Lung (tissue), 12 donors: ENCODE measurements around the gene ABHD5. TPM values are rescaled to one million over a fixed set of nuclear protein-coding genes. Genes with fewer than 3 reads are reported as not detected.

Experiments used
- ATAC-seq: fragments of 200-7000 bp; cut with Tn5 transposase; one replicate; pipeline ENCODE4 v1.9.1; 2020; ENCODE audit warnings: moderate number of reproducible peaks; ENCODE audit not compliant: insufficient read depth, low FRiP score
- DNase-seq, 3 donors: peaks; one replicate each; pipeline ENCODE4 v3.0.0-alpha.2; 2013 to 2017
- H3K27ac ChIP-seq, 2 donors: one replicate each; pipeline ENCODE4 v1.5.1; 2013; ENCODE audit warnings: mild to moderate bottlenecking in 2 of 2, moderate library complexity in 2 of 2, control low read depth in 1 of 2, inconsistent platforms in 1 of 2, low read depth in 1 of 2, low read length in 1 of 2
- H3K27me3 ChIP-seq, 3 donors: one replicate each; pipeline ENCODE4 v1.5.1; 2013; ENCODE audit warnings: low read length in 2 of 3; ENCODE audit not compliant: control insufficient read depth in 3 of 3, insufficient read depth in 3 of 3
- H3K36me3 ChIP-seq, 4 donors: one replicate each; pipeline ENCODE4 v1.5.1; 2013; ENCODE audit warnings: low read length in 4 of 4, mild to moderate bottlenecking in 1 of 4, moderate library complexity in 1 of 4; ENCODE audit not compliant: control insufficient read depth in 4 of 4, insufficient read depth in 4 of 4
- H3K4me1 ChIP-seq, 5 donors: one replicate each; pipeline ENCODE4 v1.5.1; 2013; ENCODE audit warnings: low read length in 5 of 5, mild to moderate bottlenecking in 2 of 5, moderate library complexity in 1 of 5; ENCODE audit not compliant: control insufficient read depth in 5 of 5, insufficient read depth in 5 of 5
- H3K4me3 ChIP-seq: one replicate; pipeline ENCODE4 v1.5.1; 2013; ENCODE audit warnings: mild to moderate bottlenecking, control low read depth, moderate library complexity
- H3K9ac ChIP-seq, 2 donors: one replicate each; pipeline ENCODE4 v1.5.1; 2013; ENCODE audit warnings: low read length in 2 of 2, control low read depth in 1 of 2; ENCODE audit not compliant: insufficient read depth in 1 of 2
- H3K9me3 ChIP-seq, 4 donors: one replicate each; pipeline ENCODE4 v1.5.1; 2013; ENCODE audit warnings: low read length in 3 of 4, mild to moderate bottlenecking in 1 of 4, moderate library complexity in 1 of 4; ENCODE audit not compliant: control insufficient read depth in 4 of 4, insufficient read depth in 3 of 4
- WGBS, 2 donors: extraction: QIAGEN DNeasy Blood & Tissue Kit; methylation state at CpG; one replicate each; pipeline ENCODE4 v1.1.7; 2013; 5-methylcytosine and 5-hydroxymethylcytosine counted together
- polyA plus RNA-seq, 2 donors: library from polyadenylated mRNA; stranded (reverse); fragments of 200-250 nt; gene quantifications; one replicate each; pipeline ENCODE4 v1.2.1, GENCODE V29; 2013
- total RNA-seq, 2 donors: library from RNA; depleted of rRNA in 1 of 2; stranded (reverse); fragments of >200 nt in 1 of 2; gene quantifications; one replicate each; pipeline ENCODE4 v1.2.1, GENCODE V29; 2014 to 2021
- TF ChIP-seq, protein P1 (sequence below): IDR thresholded peaks from 2 replicates; pipeline ENCODE4 v1.5.1; 2012; ENCODE audit warnings: mild to moderate bottlenecking; ENCODE audit errors: control extremely low read depth, extremely low read depth
- donor health status: control.
- donor health status: control.
- donor health status: Bipolar disorder and iron deficiency.
- donor health status: healthy.
- donor health status: DM: yes; HTN: yes; CAD: no.

Gene ABHD5
- total and polyA plus RNA-seq, 4 donors = 18.3 to 31.4 (median 30.9) TPM

DNA sequence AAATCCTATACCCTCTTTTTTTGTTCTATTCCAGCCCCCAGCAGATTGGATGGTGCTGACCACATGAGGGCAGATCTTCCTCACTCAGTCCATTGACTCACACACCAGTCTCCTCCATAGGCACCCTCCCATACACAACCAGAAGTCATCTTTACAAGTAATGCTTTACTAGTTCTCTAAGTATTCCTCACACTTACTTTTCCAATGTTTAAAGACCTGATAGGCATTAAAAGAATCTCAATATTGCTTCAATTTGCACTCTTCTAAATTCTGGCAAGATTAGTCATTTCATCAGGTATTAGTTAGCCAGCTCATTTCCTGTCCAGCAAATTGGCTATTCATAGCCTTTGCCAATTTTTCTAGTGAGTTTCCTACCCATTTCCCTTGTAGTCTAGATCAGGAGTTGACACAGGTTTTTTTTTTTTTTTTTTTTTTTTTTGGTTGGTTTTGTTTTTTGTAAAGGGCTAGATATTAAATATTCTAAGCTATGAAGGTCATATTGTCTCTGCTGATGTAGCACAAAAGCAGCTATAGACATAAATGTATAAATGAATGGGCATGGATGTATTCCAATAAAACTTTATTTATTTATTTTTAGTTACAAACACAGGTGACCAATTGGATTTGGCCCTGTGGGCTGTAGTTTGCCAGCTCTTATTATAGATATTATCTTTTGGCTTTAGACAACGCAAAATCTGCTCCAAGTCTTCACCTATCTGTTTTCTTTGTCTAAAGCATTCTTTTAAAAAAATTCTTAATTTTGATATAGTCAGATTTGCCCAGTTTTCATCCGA is 76.1 kb downstream of the ABHD5 start:
- 57 to 88% methylated on average over 2 of the region's 2 CpGs for WGBS, 2 donors
- no peak overlapping the region for H3K27ac ChIP-seq

DNA sequence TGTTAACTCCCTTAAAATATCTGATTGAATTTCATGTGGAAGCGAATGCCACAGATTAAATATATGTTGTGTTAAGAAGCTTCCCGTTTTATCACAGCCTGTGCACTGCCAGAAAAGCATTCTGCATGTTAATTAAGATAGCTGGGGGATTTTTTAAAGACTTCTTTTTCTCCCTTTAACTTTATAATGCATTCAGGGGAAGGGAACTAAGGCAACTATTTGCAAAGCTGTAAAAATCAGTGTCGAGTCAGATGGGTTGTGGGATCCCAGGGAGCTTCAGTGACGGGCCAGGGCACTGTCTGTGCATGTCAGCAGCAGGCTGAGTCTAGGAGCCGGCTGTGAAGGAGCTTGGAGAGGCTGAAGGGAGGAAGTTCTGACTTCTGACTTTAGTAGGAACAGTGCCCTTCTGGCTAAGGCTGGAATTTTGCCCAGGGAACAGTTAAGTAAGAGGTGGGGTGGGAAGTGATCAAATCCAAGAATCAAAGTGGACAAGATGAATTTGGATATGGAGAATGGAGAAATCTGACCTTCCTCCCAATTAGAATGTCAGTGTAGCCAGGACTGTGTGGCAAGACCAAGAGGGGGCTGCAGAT is 77.7 kb downstream of the ABHD5 start:
- DNase-seq (peak in 2 of 3 donors; percentile 28 to 44), ATAC-seq (no peak)
- TF ChIP-seq, protein P1, sequence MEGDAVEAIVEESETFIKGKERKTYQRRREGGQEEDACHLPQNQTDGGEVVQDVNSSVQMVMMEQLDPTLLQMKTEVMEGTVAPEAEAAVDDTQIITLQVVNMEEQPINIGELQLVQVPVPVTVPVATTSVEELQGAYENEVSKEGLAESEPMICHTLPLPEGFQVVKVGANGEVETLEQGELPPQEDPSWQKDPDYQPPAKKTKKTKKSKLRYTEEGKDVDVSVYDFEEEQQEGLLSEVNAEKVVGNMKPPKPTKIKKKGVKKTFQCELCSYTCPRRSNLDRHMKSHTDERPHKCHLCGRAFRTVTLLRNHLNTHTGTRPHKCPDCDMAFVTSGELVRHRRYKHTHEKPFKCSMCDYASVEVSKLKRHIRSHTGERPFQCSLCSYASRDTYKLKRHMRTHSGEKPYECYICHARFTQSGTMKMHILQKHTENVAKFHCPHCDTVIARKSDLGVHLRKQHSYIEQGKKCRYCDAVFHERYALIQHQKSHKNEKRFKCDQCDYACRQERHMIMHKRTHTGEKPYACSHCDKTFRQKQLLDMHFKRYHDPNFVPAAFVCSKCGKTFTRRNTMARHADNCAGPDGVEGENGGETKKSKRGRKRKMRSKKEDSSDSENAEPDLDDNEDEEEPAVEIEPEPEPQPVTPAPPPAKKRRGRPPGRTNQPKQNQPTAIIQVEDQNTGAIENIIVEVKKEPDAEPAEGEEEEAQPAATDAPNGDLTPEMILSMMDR = no peak
- Histone ChIP-seq H3K27me3 (no peaks in the 10 kb centered on the region), H3K9me3 (peaks cover 0 to 2% (median 0%) of the 10 kb centered on the region in 4 donors), H3K4me1 (peaks cover 3 to 37% (median 14%) of the 10 kb centered on the region in 5 donors), H3K4me3 (no peak overlapping the region), H3K27ac (peak overlapping the region in 1 of 2 donors; percentile 49), H3K36me3 (no peaks in the 10 kb centered on the region), H3K9ac (no peak overlapping the region)
- 30 to 45% methylated on average over 5 of the region's 5 CpGs for WGBS, 2 donors

More for the DNA sequence above, 76.1 kb downstream of the ABHD5 start:
- H3K27me3 ChIP-seq = no peaks in the 10 kb centered on the region
- no peak overlapping the region for H3K9ac ChIP-seq
- DNase-seq (no peak), ATAC-seq (no peak)
- H3K9me3 ChIP-seq = peaks cover 0 to 2% (median 0%) of the 10 kb centered on the region in 4 donors
- peaks cover 3 to 37% (median 14%) of the 10 kb centered on the region in 5 donors for H3K4me1 ChIP-seq
- H3K4me3 ChIP-seq = no peak overlapping the region
- TF ChIP-seq, protein P1 = no peak
- H3K36me3 ChIP-seq = no peaks in the 10 kb centered on the region

DNA sequence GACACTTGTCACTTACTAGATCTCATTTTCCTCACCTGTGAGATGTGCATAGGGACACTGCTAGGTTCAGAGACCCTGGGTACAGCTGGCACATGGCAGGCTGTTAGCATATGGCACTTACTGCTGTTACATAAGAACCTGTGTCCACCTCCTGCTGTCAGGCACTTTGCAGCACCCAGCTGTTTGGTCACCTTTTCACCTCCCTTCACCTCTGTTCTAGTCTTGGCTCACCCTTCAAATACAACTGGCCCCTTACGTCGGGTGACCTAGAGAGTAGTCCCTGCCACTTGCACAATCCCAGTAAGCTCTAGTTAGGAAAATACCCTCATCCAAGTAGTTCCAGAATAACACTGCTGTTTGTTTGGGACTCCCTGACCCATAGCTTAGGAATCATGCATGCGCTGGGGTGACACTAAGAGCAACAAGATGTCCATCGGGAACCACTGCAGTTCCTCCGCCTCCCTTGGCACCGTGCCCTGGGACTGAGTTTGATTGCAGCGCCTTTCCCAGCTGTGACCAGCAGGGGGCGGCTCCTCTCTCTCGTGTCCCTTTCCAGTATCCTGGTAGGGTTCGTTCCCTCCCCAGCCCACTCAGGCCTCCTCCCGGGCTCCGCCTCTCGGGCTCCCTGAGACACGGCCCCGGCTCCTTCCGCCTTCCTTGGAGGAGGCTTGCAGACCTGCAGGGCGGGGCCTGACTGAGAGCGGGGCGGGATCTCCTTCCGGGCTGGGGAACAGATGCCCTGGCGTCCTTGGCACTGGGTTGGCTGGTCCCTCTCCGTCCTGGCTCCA is 78.6 kb downstream of the ABHD5 start:
- 7 to 14% methylated on average over 21 to 22 of the region's 22 CpGs for WGBS, 2 donors

More for the DNA sequence above, 78.6 kb downstream of the ABHD5 start:
- Histone ChIP-seq H3K9me3 (peaks cover 0 to 2% (median 0%) of the 10 kb centered on the region in 4 donors), H3K4me1 (peaks cover 3 to 37% (median 14%) of the 10 kb centered on the region in 5 donors), H3K27me3 (no peaks in the 10 kb centered on the region), H3K4me3 (no peak overlapping the region), H3K9ac (peak overlapping the region in 1 of 2 donors; percentile 56), H3K36me3 (no peaks in the 10 kb centered on the region), H3K27ac (peak overlapping the region; percentile 80 to 89)
- TF ChIP-seq, protein P1 = peak; percentile 67
- ATAC-seq (peak; percentile 89), DNase-seq (peak; percentile 96 to 97 (median 97))
